H9 (cell line): ENCODE data around the gene ZNF883. TPM values are rescaled to one million over a fixed set of nuclear protein-coding genes. Genes with fewer than 3 reads are reported as not detected.

Experiments used
- DNase-seq: peaks from one replicate; pipeline ENCODE4 v3.0.0-alpha.2; 2017
- H2AFZ ChIP-seq: one replicate; pipeline ENCODE4 v1.6.1; 2013; ENCODE audit warnings: mild to moderate bottlenecking, low read length, control low read depth, moderate library complexity
- H2AK5ac ChIP-seq: 2 replicates; pipeline ENCODE4 v1.6.1; 2013; ENCODE audit warnings: low read length, control low read depth, mixed read lengths; ENCODE audit not compliant: insufficient read length
- H2BK120ac ChIP-seq: one replicate; pipeline ENCODE4 v1.6.1; 2013; ENCODE audit warnings: low read depth, mild to moderate bottlenecking, low read length, control low read depth, inconsistent platforms; ENCODE audit not compliant: poor library complexity, severe bottlenecking
- H2BK12ac ChIP-seq: 2 replicates; pipeline ENCODE4 v1.6.1; 2013; ENCODE audit warnings: low read length, control low read depth, mixed read lengths, low read depth; ENCODE audit not compliant: insufficient read length
- H2BK15ac ChIP-seq: 2 replicates; pipeline ENCODE4 v1.6.1; 2013; ENCODE audit warnings: low read depth, low read length, control low read depth
- H2BK20ac ChIP-seq: one replicate; pipeline ENCODE4 v1.6.1; 2013; ENCODE audit warnings: low read depth, mild to moderate bottlenecking, low read length, control low read depth, inconsistent platforms; ENCODE audit not compliant: poor library complexity, severe bottlenecking
- H2BK5ac ChIP-seq: 2 replicates; pipeline ENCODE4 v1.6.1; 2013; ENCODE audit warnings: low read length, control low read depth, mixed read lengths; ENCODE audit not compliant: insufficient read length
- H3K14ac ChIP-seq: 2 replicates; pipeline ENCODE4 v1.6.1; 2013; ENCODE audit warnings: low read length, control low read depth; ENCODE audit not compliant: insufficient read depth
- H3K18ac ChIP-seq: 2 replicates; pipeline ENCODE4 v1.6.1; 2013; ENCODE audit warnings: low read depth, mild to moderate bottlenecking, mixed read lengths, low read length, control low read depth; ENCODE audit not compliant: insufficient read length
- H3K23ac ChIP-seq: 2 replicates; pipeline ENCODE4 v1.6.1; 2013; ENCODE audit warnings: low read length, control low read depth, mixed read lengths, low read depth; ENCODE audit not compliant: insufficient read length
- H3K23me2 ChIP-seq: 2 replicates; pipeline ENCODE4 v1.6.1; 2013; ENCODE audit warnings: low read depth, mild to moderate bottlenecking, mixed read lengths, low read length, control low read depth; ENCODE audit not compliant: insufficient read length, poor library complexity, severe bottlenecking
- H3K27ac ChIP-seq: 2 replicates; pipeline ENCODE4 v1.5.1; 2013; ENCODE audit warnings: low read length, control low read depth, mixed read lengths, low read depth; ENCODE audit not compliant: insufficient read length
- H3K27me3 ChIP-seq: 2 replicates; pipeline ENCODE4 v1.6.1; 2013; ENCODE audit warnings: low read length, control low read depth, inconsistent platforms; ENCODE audit not compliant: insufficient read depth
- H3K4ac ChIP-seq: 2 replicates; pipeline ENCODE4 v1.6.1; 2013; ENCODE audit warnings: low read depth, mild to moderate bottlenecking, control low read depth, inconsistent platforms, low read length, moderate library complexity
- H3K4me1 ChIP-seq: 2 replicates; pipeline ENCODE4 v1.6.1; 2013; ENCODE audit warnings: low read length, control low read depth, inconsistent platforms; ENCODE audit not compliant: insufficient read depth
- H3K4me2 ChIP-seq: 2 replicates; pipeline ENCODE4 v1.6.1; 2013; ENCODE audit warnings: low read length, control low read depth, mixed read lengths; ENCODE audit not compliant: insufficient read length, insufficient read depth
- H3K56ac ChIP-seq: 2 replicates; pipeline ENCODE4 v1.6.1; 2013; ENCODE audit warnings: low read depth, mild to moderate bottlenecking, mixed read lengths, low read length, control low read depth; ENCODE audit not compliant: insufficient read length
- H3K79me1 ChIP-seq: 2 replicates; pipeline ENCODE4 v1.6.1; 2013; ENCODE audit warnings: low read depth, mild to moderate bottlenecking, moderate library complexity, low read length, control low read depth, inconsistent platforms; ENCODE audit not compliant: insufficient read depth, poor library complexity, severe bottlenecking
- H3K79me2 ChIP-seq: 2 replicates; pipeline ENCODE4 v1.6.1; 2013; ENCODE audit warnings: low read length, control low read depth, inconsistent platforms; ENCODE audit not compliant: insufficient read depth
- H3K9ac ChIP-seq: 2 replicates; pipeline ENCODE4 v1.6.1; 2013; ENCODE audit warnings: low read length, control low read depth, mixed read lengths; ENCODE audit not compliant: insufficient read length; ENCODE audit errors: extremely low read depth
- H3K9me3 ChIP-seq: one replicate; pipeline ENCODE4 v1.6.1; 2013; ENCODE audit warnings: low read depth, low read length, inconsistent platforms; ENCODE audit not compliant: control insufficient read depth
- H3T11ph ChIP-seq: one replicate; pipeline ENCODE4 v1.6.1; 2013; ENCODE audit warnings: mild to moderate bottlenecking, low read length, control low read depth, inconsistent platforms
- H4K20me1 ChIP-seq: one replicate; pipeline ENCODE4 v1.6.1; 2013; ENCODE audit not compliant: control insufficient read depth, insufficient read length, insufficient read depth
- H4K5ac ChIP-seq: 2 replicates; pipeline ENCODE4 v1.6.1; 2013; ENCODE audit warnings: low read depth, mild to moderate bottlenecking, mixed read lengths, low read length, control low read depth; ENCODE audit not compliant: insufficient read length
- H4K8ac ChIP-seq: replicated peaks from 2 replicates; pipeline ENCODE4 v1.6.1; 2013; ENCODE audit warnings: low read length, control low read depth, mixed read lengths, low read depth; ENCODE audit not compliant: insufficient read length
- H4K91ac ChIP-seq: 2 replicates; pipeline ENCODE4 v1.6.1; 2013; ENCODE audit warnings: low read depth, mild to moderate bottlenecking, moderate library complexity, mixed read lengths, low read length, control low read depth; ENCODE audit not compliant: insufficient read length
- H3K27ac Mint-ChIP-seq, 3 experiments: 2 replicates in 2 of 3; 3 replicates in 1 of 3; pipeline ENCODE4 v1.8.0; 2020 to 2021; ENCODE audit warnings: mixed read lengths in 3 of 3, mild to moderate bottlenecking in 1 of 3, moderate library complexity in 1 of 3
- H3K27me3 Mint-ChIP-seq: 2 replicates; pipeline ENCODE4 v1.8.0; 2021; ENCODE audit warnings: low read depth, mild to moderate bottlenecking, moderate library complexity, mixed read lengths
- H3K36me3 Mint-ChIP-seq, 3 experiments: 2 replicates in 2 of 3; 3 replicates in 1 of 3; pipeline ENCODE4 v1.8.0; 2020 to 2021; ENCODE audit warnings: low read depth in 3 of 3, mixed read lengths in 3 of 3; ENCODE audit not compliant: insufficient read depth in 1 of 3
- H3K4me1 Mint-ChIP-seq, 2 experiments: 2 replicates each; pipeline ENCODE4 v1.8.0; 2020; ENCODE audit warnings: mixed read lengths in 2 of 2
- H3K4me3 Mint-ChIP-seq, 2 experiments: 2 replicates in 1 of 2; 3 replicates in 1 of 2; pipeline ENCODE4 v1.8.0; 2020 to 2021; ENCODE audit warnings: mild to moderate bottlenecking in 2 of 2, mixed read lengths in 2 of 2, moderate library complexity in 1 of 2
- H3K9me3 Mint-ChIP-seq, 2 experiments: 2 replicates in 1 of 2; 3 replicates in 1 of 2; pipeline ENCODE4 v1.8.0; 2020; ENCODE audit warnings: mild to moderate bottlenecking in 2 of 2, mixed read lengths in 2 of 2, moderate library complexity in 1 of 2
- CTCF ChIP-seq: fragments of 200-600 bp; sonication (generic); conservative IDR thresholded peaks from 3 replicates; pipeline ENCODE4 v1.8.0; 2021; ENCODE audit warnings: antibody characterized with exemption, mild to moderate bottlenecking
- WGBS: extraction: QIAGEN DNeasy Blood & Tissue Kit; methylation state at CpG from one replicate; pipeline ENCODE4 v1.1.7; 2013; ENCODE audit warnings: missing lambda C conversion rate, low lambda C conversion rate, mixed read lengths; ENCODE audit not compliant: insufficient read length; ENCODE audit errors: extremely low coverage; 5-methylcytosine and 5-hydroxymethylcytosine counted together
- total RNA-seq: library from RNA; stranded (reverse); gene quantifications from 2 replicates; pipeline ENCODE4 v1.2.1, GENCODE V29; 2021

ZNF883 gene
- total RNA-seq, 1 experiment from 2014 or later: 13.2 TPM

GRCh38 chr9:113018247-113018646 lies 6.3 kb upstream of the ZNF883 start:
- H3K27ac Mint-ChIP-seq: no peak overlapping the region
- H3K9me3 Mint-ChIP-seq: peaks cover 73 to 74% of the 10 kb centered on the region in 2 experiments
- H3K18ac ChIP-seq: no peak overlapping the region
- H3K36me3 Mint-ChIP-seq: peaks cover 0 to 6% (median 1%) of the 10 kb centered on the region in 3 experiments; a peak in 3 of 7 replicates
- H2BK12ac ChIP-seq: no peak overlapping the region
- no peak overlapping the region for H4K8ac ChIP-seq
- no peak overlapping the region for H2AK5ac ChIP-seq
- H3K27me3 Mint-ChIP-seq: peaks cover 3% of the 10 kb centered on the region; the same call in 1 of the 2 replicates
- no peaks in the 10 kb centered on the region for H3K27me3 ChIP-seq
- H2BK15ac ChIP-seq: no peak overlapping the region
- no peak overlapping the region for H3K4me2 ChIP-seq
- H3K4me3 Mint-ChIP-seq: no peak overlapping the region
- no peak for TF ChIP-seq CTCF
- no peak for DNase-seq
- no peak overlapping the region for H3K23ac ChIP-seq
- no peak overlapping the region for H3K9ac ChIP-seq
- no peaks in the 10 kb centered on the region for H3K4me1 ChIP-seq
- H4K20me1 ChIP-seq: no peaks in the 10 kb centered on the region
- no CpG with 5 or more reads among the region's 3 CpGs for WGBS
- no peak overlapping the region for H3K4ac ChIP-seq
- H3K79me1 ChIP-seq: no peaks in the 10 kb centered on the region
- no peak overlapping the region for H3T11ph ChIP-seq
- no peaks in the 10 kb centered on the region for H3K23me2 ChIP-seq
- no peak overlapping the region for H2BK120ac ChIP-seq
- no peak overlapping the region for H4K5ac ChIP-seq
- H3K79me2 ChIP-seq: no peaks in the 10 kb centered on the region
- H3K27ac ChIP-seq: no peak overlapping the region
- no peak overlapping the region for H2BK20ac ChIP-seq
- no peak overlapping the region for H2AFZ ChIP-seq
- no peak overlapping the region for H2BK5ac ChIP-seq
- H3K9me3 ChIP-seq: peaks cover 8% of the 10 kb centered on the region
- no peak overlapping the region for H3K14ac ChIP-seq
- H3K4me1 Mint-ChIP-seq: no peaks in the 10 kb centered on the region
- H3K56ac ChIP-seq: no peak overlapping the region
- H4K91ac ChIP-seq: no peak overlapping the region
